Measurements from ENCODE around the gene RAET1G. TPM values are rescaled to one million over a fixed set of nuclear protein-coding genes. Genes with fewer than 3 reads are reported as not detected.
"Not testable (repeated sequence)": the region's sequence is repeated elsewhere in the genome, so short reads cannot be mapped to it uniquely, and the experiment has no call there.

Gene RAET1G
- total and polyA plus RNA-seq, 5 donors from 2014 or later, result 0.76 TPM; not detected in 4

GRCh38 chr6:149943321-149943720 lies 20.4 kb upstream of the RAET1G start:
- H3K9me3 Mint-ChIP-seq, result not testable (repeated sequence)
- H3K4me3 Mint-ChIP-seq, result peak overlapping the region; percentile 54 to 86 (median 72)

GRCh38 chr6:149942461-149942829 lies 19.5 kb upstream of the RAET1G start:
- Histone ChIP-seq H3K27me3 (ENCODE audit: control insufficient read depth, insufficient read depth, low read length) (peaks cover 23% of the 10 kb centered on the region), H3K27ac (ENCODE audit: insufficient read depth, low read length, poor library complexity, severe bottlenecking) (no peak overlapping the region), H3K4me3 (ENCODE audit: low read depth, low read length) (peak overlapping the region; percentile 32), H3K36me3 (ENCODE audit: control insufficient read depth, insufficient read depth, low read length) (no peaks in the 10 kb centered on the region), H3K9me3 (ENCODE audit: control insufficient read depth in 2 of 2, low read length in 2 of 2) (no peaks in the 10 kb centered on the region), H3K4me1 (ENCODE audit: control insufficient read depth, insufficient read depth, low read length, poor library complexity, severe bottlenecking) (peaks cover 38% of the 10 kb centered on the region)
- peaks cover 58% of the 10 kb centered on the region for H3K27me3 Mint-ChIP-seq
- DNase-seq, result no peak
- peak overlapping the region; percentile 86 to 95 (median 94) for H3K4me3 Mint-ChIP-seq
- peaks cover 0 to 47% (median 18%) of the 10 kb centered on the region in 4 donors for H3K4me1 Mint-ChIP-seq
- no peak for ATAC-seq (ENCODE audit: low read depth in 2 of 2)
- H3K36me3 Mint-ChIP-seq, result no peaks in the 10 kb centered on the region
- peak overlapping the region in 2 of 3 donors; percentile 62 to 91 for H3K27ac Mint-ChIP-seq
- peaks cover 0 to 2% (median 0%) of the 10 kb centered on the region in 7 donors for H3K9me3 Mint-ChIP-seq

More at GRCh38 chr6:149943321-149943720, 20.4 kb upstream of the RAET1G start:
- ATAC-seq (ENCODE audit: low read depth in 2 of 2); H3K27ac ChIP-seq (ENCODE audit: insufficient read depth, low read length, poor library complexity, severe bottlenecking); H3K9me3 ChIP-seq (ENCODE audit: control insufficient read depth in 2 of 2, low read length in 2 of 2); H3K36me3 Mint-ChIP-seq; H3K4me3 ChIP-seq (ENCODE audit: low read depth, low read length); H3K27ac Mint-ChIP-seq; DNase-seq; H3K36me3 ChIP-seq (ENCODE audit: control insufficient read depth, insufficient read depth, low read length): not testable (repeated sequence)
- H3K27me3 ChIP-seq (ENCODE audit: control insufficient read depth, insufficient read depth, low read length), result peaks cover 20% of the 10 kb centered on the region
- Mint-ChIP-seq H3K4me1 (peaks cover 0 to 40% (median 18%) of the 10 kb centered on the region in 4 donors), H3K27me3 (peaks cover 56% of the 10 kb centered on the region)
- peaks cover 32% of the 10 kb centered on the region for H3K4me1 ChIP-seq (ENCODE audit: control insufficient read depth, insufficient read depth, low read length, poor library complexity, severe bottlenecking)

DNA sequence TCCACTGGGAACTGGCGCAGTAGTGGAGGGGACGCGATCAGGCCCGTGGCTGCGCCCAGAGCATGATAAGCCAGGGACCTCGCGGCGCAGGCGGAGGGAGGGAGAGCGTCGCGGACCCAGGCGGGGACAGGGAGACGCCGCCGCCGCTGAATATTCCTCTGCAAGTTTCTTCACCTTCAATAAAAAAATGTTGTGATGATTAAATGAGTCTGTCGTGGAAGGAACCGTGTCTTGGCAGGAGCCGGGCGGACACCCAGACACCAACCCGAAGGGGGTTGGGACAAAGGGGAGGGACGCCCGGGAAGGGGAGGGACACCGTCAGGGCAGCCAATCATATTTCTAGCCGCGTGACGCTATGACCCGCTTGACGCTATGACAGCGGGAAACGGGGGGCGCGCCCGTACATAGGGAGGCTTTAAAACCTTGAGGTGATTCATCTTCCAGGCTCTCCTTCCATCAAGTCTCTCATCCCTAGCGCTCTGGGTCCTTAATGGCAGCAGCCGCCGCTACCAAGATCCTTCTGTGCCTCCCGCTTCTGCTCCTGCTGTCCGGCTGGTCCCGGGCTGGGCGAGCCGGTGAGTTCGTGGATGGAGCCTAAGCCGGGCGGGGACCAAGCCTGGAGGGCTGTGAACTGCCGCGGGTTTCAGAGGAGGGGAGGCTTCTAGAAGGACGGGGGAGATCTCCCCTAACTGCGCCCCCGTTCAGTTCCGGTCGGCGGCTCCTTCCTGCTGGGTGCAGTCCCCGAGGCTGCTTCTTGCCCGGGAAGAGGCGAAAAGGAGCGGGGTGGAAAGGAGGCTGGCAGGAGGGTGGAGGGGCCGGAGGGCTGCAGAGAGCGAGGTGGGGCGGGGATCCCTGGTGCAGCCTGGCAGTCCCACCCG lies 18.9 kb upstream of the RAET1G start, which contains the start of gene ULBP2:
TSS of gene ULBP2 (plus strand) at position 432 of the 878 bp plus-strand sequence. CDS start at position 491, 59 bp downstream.
- Mint-ChIP-seq H3K9me3 (peaks cover 0 to 2% (median 0%) of the 10 kb centered on the region in 7 donors), H3K4me1 (peaks cover 0 to 50% (median 18%) of the 10 kb centered on the region in 4 donors), H3K27ac (peak within 1 kb of the TSS; percentile 82 to 93 (median 91)), H3K27me3 (peaks cover 64% of the 10 kb centered on the region), H3K36me3 (no peaks in the 10 kb centered on the region), H3K4me3 (peak within 1 kb of the TSS; percentile 86 to 95 (median 94))
- ATAC-seq (ENCODE audit: low read depth in 2 of 2), result peak; percentile 92 to 93
- peaks cover 26% of the 10 kb centered on the region for H3K27me3 ChIP-seq (ENCODE audit: control insufficient read depth, insufficient read depth, low read length)
- no peak within 1 kb of the TSS for H3K27ac ChIP-seq (ENCODE audit: insufficient read depth, low read length, poor library complexity, severe bottlenecking)
- peaks cover 39% of the 10 kb centered on the region for H3K4me1 ChIP-seq (ENCODE audit: control insufficient read depth, insufficient read depth, low read length, poor library complexity, severe bottlenecking)
- no peaks in the 10 kb centered on the region for H3K9me3 ChIP-seq (ENCODE audit: control insufficient read depth in 2 of 2, low read length in 2 of 2)
- peak within 1 kb of the TSS; percentile 32 for H3K4me3 ChIP-seq (ENCODE audit: low read depth, low read length)
- peak; percentile 83 to 88 (median 85) for DNase-seq
- H3K36me3 ChIP-seq (ENCODE audit: control insufficient read depth, insufficient read depth, low read length), result no peaks in the 10 kb centered on the region

GRCh38 chr6:149940672-149940982 lies 17.7 kb upstream of the RAET1G start:
- DNase-seq, result no peak
- Mint-ChIP-seq H3K27me3 (peaks cover 70% of the 10 kb centered on the region), H3K9me3 (peaks cover 0 to 2% (median 0%) of the 10 kb centered on the region in 7 donors), H3K4me3 (peak overlapping the region; percentile 54 to 82 (median 78)), H3K4me1 (peaks cover 0 to 50% (median 18%) of the 10 kb centered on the region in 4 donors), H3K36me3 (no peaks in the 10 kb centered on the region), H3K27ac (no peak overlapping the region)
- no peaks in the 10 kb centered on the region for H3K36me3 ChIP-seq (ENCODE audit: control insufficient read depth, insufficient read depth, low read length)
- no peak overlapping the region for H3K4me3 ChIP-seq (ENCODE audit: low read depth, low read length)
- ATAC-seq (ENCODE audit: low read depth in 2 of 2), result no peak
- peaks cover 39% of the 10 kb centered on the region for H3K4me1 ChIP-seq (ENCODE audit: control insufficient read depth, insufficient read depth, low read length, poor library complexity, severe bottlenecking)
- no peaks in the 10 kb centered on the region for H3K9me3 ChIP-seq (ENCODE audit: control insufficient read depth in 2 of 2, low read length in 2 of 2)
- peaks cover 36% of the 10 kb centered on the region for H3K27me3 ChIP-seq (ENCODE audit: control insufficient read depth, insufficient read depth, low read length)
- no peak overlapping the region for H3K27ac ChIP-seq (ENCODE audit: insufficient read depth, low read length, poor library complexity, severe bottlenecking)

- Histone ChIP-seq H3K4me1 (ENCODE audit: control insufficient read depth, insufficient read depth, low read length, poor library complexity, severe bottlenecking) (peaks cover 39% of the 10 kb centered on the region), H3K27me3 (ENCODE audit: control insufficient read depth, insufficient read depth, low read length) (peaks cover 42% of the 10 kb centered on the region), H3K36me3 (ENCODE audit: control insufficient read depth, insufficient read depth, low read length) (no peaks in the 10 kb centered on the region), H3K9me3 (ENCODE audit: control insufficient read depth in 2 of 2, low read length in 2 of 2) (no peaks in the 10 kb centered on the region), H3K4me3 (ENCODE audit: low read depth, low read length) (no peak overlapping the region), H3K27ac (ENCODE audit: insufficient read depth, low read length, poor library complexity, severe bottlenecking) (no peak overlapping the region)
- Mint-ChIP-seq H3K4me3 (peak overlapping the region; percentile 54 to 82 (median 78)), H3K27me3 (peaks cover 74% of the 10 kb centered on the region), H3K27ac (peak overlapping the region in 2 of 3 donors; percentile 31 to 71), H3K36me3 (no peaks in the 10 kb centered on the region), H3K9me3 (peaks cover 0 to 2% (median 0%) of the 10 kb centered on the region in 7 donors), H3K4me1 (peaks cover 0 to 50% (median 18%) of the 10 kb centered on the region in 4 donors)
- ATAC-seq (ENCODE audit: low read depth in 2 of 2) (no peak), DNase-seq (no peak)
Observed at GRCh38 chr6:149939909-149940671, 17.2 kb upstream of the RAET1G start.

GRCh38 chr6:149939356-149939648 lies 16.4 kb upstream of the RAET1G start:
- H3K27me3 ChIP-seq (ENCODE audit: control insufficient read depth, insufficient read depth, low read length), result peaks cover 48% of the 10 kb centered on the region
- no peaks in the 10 kb centered on the region for H3K9me3 ChIP-seq (ENCODE audit: control insufficient read depth in 2 of 2, low read length in 2 of 2)
- H3K27ac ChIP-seq (ENCODE audit: insufficient read depth, low read length, poor library complexity, severe bottlenecking), result no peak overlapping the region
- H3K9me3 Mint-ChIP-seq, result peaks cover 0 to 3% (median 0%) of the 10 kb centered on the region in 7 donors
- H3K4me1 ChIP-seq (ENCODE audit: control insufficient read depth, insufficient read depth, low read length, poor library complexity, severe bottlenecking), result peaks cover 39% of the 10 kb centered on the region
- H3K36me3 ChIP-seq (ENCODE audit: control insufficient read depth, insufficient read depth, low read length), result no peaks in the 10 kb centered on the region
- peak overlapping the region in 1 of 3 donors; percentile 91 for H3K27ac Mint-ChIP-seq
- H3K4me3 Mint-ChIP-seq, result peak overlapping the region; percentile 78 to 83 (median 82)
- H3K27me3 Mint-ChIP-seq, result peaks cover 79% of the 10 kb centered on the region
- DNase-seq, result no peak
- H3K36me3 Mint-ChIP-seq, result no peaks in the 10 kb centered on the region
- ATAC-seq (ENCODE audit: low read depth in 2 of 2), result no peak
- H3K4me1 Mint-ChIP-seq, result peaks cover 0 to 50% (median 18%) of the 10 kb centered on the region in 4 donors
- peak overlapping the region; percentile 57 for H3K4me3 ChIP-seq (ENCODE audit: low read depth, low read length)

DNA sequence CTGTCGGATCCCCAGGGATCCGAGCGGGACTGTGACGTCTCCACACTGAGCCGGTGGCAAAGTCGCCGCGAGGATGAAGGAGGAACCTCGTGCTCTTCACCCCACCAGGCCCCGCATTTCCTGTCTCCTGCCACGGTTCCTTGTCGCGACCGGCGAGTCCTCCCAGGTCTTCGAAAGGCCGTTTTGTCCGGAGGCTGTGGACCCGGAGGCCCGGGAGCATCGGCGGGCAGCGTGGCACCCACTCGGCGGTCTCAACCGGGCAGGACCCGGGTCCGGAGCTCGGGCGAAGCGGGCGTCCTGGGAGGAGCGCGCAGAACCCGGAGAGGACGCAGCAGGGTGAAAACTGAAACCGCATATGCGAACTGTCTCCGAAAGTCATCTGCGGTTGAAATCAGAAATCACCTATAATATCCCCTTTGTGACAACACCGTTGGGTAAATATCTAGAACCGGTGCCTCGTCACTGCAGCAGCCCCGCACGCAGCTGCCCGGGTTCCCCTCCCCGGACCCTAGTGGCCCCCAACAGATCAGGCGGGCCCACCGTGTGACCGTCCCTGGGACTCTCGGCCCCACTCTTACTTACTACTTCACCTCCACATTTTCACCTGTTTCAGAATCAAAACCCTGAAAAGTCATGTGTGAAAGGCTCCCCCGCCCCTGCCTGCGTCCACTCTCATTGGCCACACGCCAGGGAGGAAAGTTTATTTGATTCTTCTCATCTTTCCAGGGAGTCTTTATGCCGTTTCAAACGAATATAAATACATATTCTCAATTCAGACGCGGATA lies 15.8 kb upstream of the RAET1G start:
- Histone ChIP-seq H3K27ac (ENCODE audit: insufficient read depth, low read length, poor library complexity, severe bottlenecking) (peak overlapping the region; percentile 14), H3K27me3 (ENCODE audit: control insufficient read depth, insufficient read depth, low read length) (peaks cover 49% of the 10 kb centered on the region), H3K4me1 (ENCODE audit: control insufficient read depth, insufficient read depth, low read length, poor library complexity, severe bottlenecking) (peaks cover 39% of the 10 kb centered on the region), H3K4me3 (ENCODE audit: low read depth, low read length) (peak overlapping the region; percentile 57), H3K9me3 (ENCODE audit: control insufficient read depth in 2 of 2, low read length in 2 of 2) (no peaks in the 10 kb centered on the region), H3K36me3 (ENCODE audit: control insufficient read depth, insufficient read depth, low read length) (no peaks in the 10 kb centered on the region)
- peaks cover 0 to 3% (median 0%) of the 10 kb centered on the region in 7 donors for H3K9me3 Mint-ChIP-seq
- DNase-seq (peak; percentile 46 to 71 (median 52)), ATAC-seq (ENCODE audit: low read depth in 2 of 2) (peak in 1 of 2 donors; percentile 5)
- H3K27ac Mint-ChIP-seq, result peak overlapping the region in 1 of 3 donors; percentile 91
- H3K36me3 Mint-ChIP-seq, result no peaks in the 10 kb centered on the region
- peak overlapping the region; percentile 78 to 83 (median 82) for H3K4me3 Mint-ChIP-seq
- H3K27me3 Mint-ChIP-seq, result peaks cover 84% of the 10 kb centered on the region
- peaks cover 0 to 52% (median 20%) of the 10 kb centered on the region in 4 donors for H3K4me1 Mint-ChIP-seq

Measured in CD4-positive, CD25-positive, alpha-beta regulatory T cell (primary cell).